Ectodermal cell (in vitro differentiated cells): ENCODE measurements around the gene ABHD5.

ENCODE experiments used
- H3K27ac ChIP-seq: 2 replicates; pipeline ENCODE4 v1.7.0; 2013; ENCODE audit warnings: mild to moderate bottlenecking, low read depth, low read length; ENCODE audit not compliant: insufficient read depth, poor library complexity, severe bottlenecking
- H3K27me3 ChIP-seq: 2 replicates; pipeline ENCODE4 v1.7.0; 2013; ENCODE audit warnings: mild to moderate bottlenecking, low read length; ENCODE audit not compliant: insufficient read depth, control insufficient read depth, poor library complexity, severe bottlenecking
- H3K36me3 ChIP-seq: one replicate; pipeline ENCODE4 v1.7.0; 2013; ENCODE audit warnings: low read length; ENCODE audit not compliant: control insufficient read depth, insufficient read depth
- H3K4me1 ChIP-seq: one replicate; pipeline ENCODE4 v1.7.0; 2013; ENCODE audit warnings: low read length; ENCODE audit not compliant: control insufficient read depth, insufficient read depth
- H3K4me3 ChIP-seq: 2 replicates; pipeline ENCODE4 v1.7.0; 2013; ENCODE audit warnings: low read depth, low read length, control low read depth; ENCODE audit not compliant: insufficient read depth
- H3K9me3 ChIP-seq: 2 replicates; pipeline ENCODE4 v1.7.0; 2013; ENCODE audit warnings: mild to moderate bottlenecking, low read length, moderate library complexity; ENCODE audit not compliant: control insufficient read depth
- WGBS, 2 experiments: methylation state at CpG; one replicate each; pipeline ENCODE4 v1.1.7; 2013; ENCODE audit warnings: missing lambda C conversion rate in 2 of 2; 5-methylcytosine and 5-hydroxymethylcytosine counted together

Gene ABHD5

GRCh38 chr3:43709022-43709421 lies 18.3 kb downstream of the ABHD5 start:
- 80% methylated on average over 1 of the region's 1 CpG; no CpG with 5 or more reads in 1 of the 2 experiments for WGBS, 2 experiments
- H3K36me3 ChIP-seq = no peaks in the 10 kb centered on the region
- no peaks in the 10 kb centered on the region for H3K4me1 ChIP-seq
- no peak overlapping the region for H3K27ac ChIP-seq
- H3K9me3 ChIP-seq = no peaks in the 10 kb centered on the region
- H3K27me3 ChIP-seq = no peaks in the 10 kb centered on the region
- H3K4me3 ChIP-seq = no peak overlapping the region

GRCh38 chr3:43710607-43711006 lies 19.9 kb downstream of the ABHD5 start:
- Histone ChIP-seq H3K4me3 (no peak overlapping the region), H3K4me1 (no peaks in the 10 kb centered on the region), H3K27me3 (no peaks in the 10 kb centered on the region), H3K27ac (no peak overlapping the region), H3K9me3 (no peaks in the 10 kb centered on the region), H3K36me3 (no peaks in the 10 kb centered on the region)

GRCh38 chr3:43718296-43718695 lies 27.6 kb downstream of the ABHD5 start:
- H3K4me1 ChIP-seq = no peaks in the 10 kb centered on the region
- no peak overlapping the region for H3K27ac ChIP-seq
- H3K27me3 ChIP-seq = no peaks in the 10 kb centered on the region
- 93 to 100% methylated on average over 1 of the region's 2 CpGs for WGBS, 2 experiments
- no peaks in the 10 kb centered on the region for H3K36me3 ChIP-seq
- H3K9me3 ChIP-seq = no peaks in the 10 kb centered on the region
- H3K4me3 ChIP-seq = no peak overlapping the region

GRCh38 chr3:43723121-43723734 lies 32.5 kb downstream of the ABHD5 start:
- Histone ChIP-seq H3K9me3 (no peaks in the 10 kb centered on the region), H3K27ac (no peak overlapping the region), H3K4me3 (no peak overlapping the region), H3K27me3 (no peaks in the 10 kb centered on the region), H3K4me1 (peaks cover 4% of the 10 kb centered on the region), H3K36me3 (no peaks in the 10 kb centered on the region)
- 82 to 96% methylated on average over 2 to 3 of the region's 3 CpGs for WGBS, 2 experiments

GRCh38 chr3:43726521-43726920 lies 35.8 kb downstream of the ABHD5 start:
- H3K27ac ChIP-seq = no peak overlapping the region
- no peaks in the 10 kb centered on the region for H3K27me3 ChIP-seq
- 95 to 99% methylated on average over 3 to 4 of the region's 4 CpGs for WGBS, 2 experiments
- no peak overlapping the region for H3K4me3 ChIP-seq
- H3K4me1 ChIP-seq = peaks cover 6% of the 10 kb centered on the region
- no peaks in the 10 kb centered on the region for H3K9me3 ChIP-seq
- H3K36me3 ChIP-seq = no peaks in the 10 kb centered on the region

DNA sequence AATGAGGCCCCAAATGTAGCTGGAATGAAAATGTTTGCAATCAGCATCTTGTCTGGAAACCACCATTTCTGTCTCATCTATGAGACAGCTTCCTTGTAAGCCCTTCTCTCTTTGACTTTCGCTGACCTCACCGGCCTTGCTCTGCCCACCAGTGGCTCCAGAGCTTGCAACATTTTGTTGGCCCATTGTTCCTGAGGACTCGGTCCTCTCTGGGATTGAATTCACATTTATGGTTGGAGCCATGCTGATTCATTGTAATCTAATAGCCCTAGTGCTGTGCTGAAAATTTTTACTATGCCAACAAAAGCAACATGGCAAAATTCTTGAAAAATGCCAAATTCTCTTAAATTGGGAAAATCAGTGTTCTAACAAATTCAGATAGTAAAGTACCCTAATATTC lies 37.2 kb downstream of the ABHD5 start:
- Histone ChIP-seq H3K27ac (no peak overlapping the region), H3K9me3 (no peaks in the 10 kb centered on the region), H3K27me3 (no peaks in the 10 kb centered on the region), H3K36me3 (no peaks in the 10 kb centered on the region), H3K4me3 (no peak overlapping the region), H3K4me1 (peaks cover 6% of the 10 kb centered on the region)
- WGBS, 2 experiments = 75 to 88% methylated on average over 3 of the region's 3 CpGs

DNA sequence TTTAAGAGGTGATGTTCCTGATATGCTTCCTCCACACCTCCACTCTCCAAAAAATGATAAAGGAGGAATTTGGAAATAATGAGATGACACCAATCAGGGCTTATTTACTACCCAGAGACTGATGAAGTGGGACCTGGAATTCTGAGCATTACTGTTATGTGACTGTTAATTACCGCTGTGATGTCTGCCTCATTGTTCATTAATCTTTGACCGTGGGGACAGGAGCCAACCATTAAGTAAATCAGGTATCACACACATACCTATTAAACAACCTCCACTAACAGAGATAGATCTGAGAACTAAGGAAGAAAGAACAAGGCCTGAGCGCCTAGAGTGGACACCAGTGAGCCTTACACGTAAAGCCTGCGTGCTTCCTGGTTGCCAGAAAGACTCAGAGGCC lies 37.7 kb downstream of the ABHD5 start:
- WGBS, 2 experiments = 85 to 89% methylated on average over 5 of the region's 5 CpGs
- H3K36me3 ChIP-seq = no peaks in the 10 kb centered on the region

GRCh38 chr3:43728947-43729346 lies 38.2 kb downstream of the ABHD5 start:
- Histone ChIP-seq H3K4me3 (no peak overlapping the region), H3K27ac (no peak overlapping the region), H3K4me1 (peaks cover 6% of the 10 kb centered on the region), H3K9me3 (no peaks in the 10 kb centered on the region), H3K36me3 (no peaks in the 10 kb centered on the region), H3K27me3 (no peaks in the 10 kb centered on the region)
- WGBS, 2 experiments = 94 to 96% methylated on average over 5 of the region's 5 CpGs

More for the DNA sequence above, 37.7 kb downstream of the ABHD5 start:
- peaks cover 6% of the 10 kb centered on the region for H3K4me1 ChIP-seq
- no peaks in the 10 kb centered on the region for H3K27me3 ChIP-seq
- no peaks in the 10 kb centered on the region for H3K9me3 ChIP-seq
- no peak overlapping the region for H3K27ac ChIP-seq
- H3K4me3 ChIP-seq = no peak overlapping the region

DNA sequence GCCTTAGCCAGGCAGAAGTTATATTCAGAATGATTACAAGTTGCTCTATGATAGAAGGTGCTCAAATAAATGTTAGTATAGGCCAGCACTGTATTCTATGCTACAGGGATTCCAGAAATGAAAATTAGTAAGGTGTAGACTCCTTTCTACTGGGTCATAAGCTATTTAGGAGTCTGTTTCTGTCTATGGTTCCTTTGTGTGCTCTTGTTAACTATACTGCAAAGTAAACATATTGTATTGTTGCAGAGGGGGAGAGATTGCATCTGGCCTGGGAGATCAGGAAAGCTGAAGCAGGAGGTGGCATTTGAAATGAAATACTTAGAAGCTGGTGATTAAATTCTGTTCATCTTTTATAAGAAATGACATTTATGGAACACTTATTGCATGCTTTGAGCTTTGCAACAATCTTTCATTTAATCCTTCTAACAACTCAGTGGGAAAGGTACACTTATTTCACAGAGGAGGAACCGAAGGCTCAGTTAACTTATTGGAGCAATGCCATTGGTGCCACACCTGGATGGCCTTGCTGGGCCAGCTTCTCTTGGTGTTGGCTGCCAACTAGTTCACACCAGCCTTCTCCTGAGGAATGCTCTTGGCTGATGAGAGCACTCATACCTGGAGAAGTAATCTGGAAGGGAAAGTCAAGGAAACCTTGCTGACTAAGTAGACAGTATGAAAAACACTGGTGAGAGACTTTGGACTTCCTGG lies 39.1 kb downstream of the ABHD5 start:
- Histone ChIP-seq H3K4me1 (peaks cover 6% of the 10 kb centered on the region), H3K36me3 (no peaks in the 10 kb centered on the region), H3K27ac (no peak overlapping the region), H3K4me3 (no peak overlapping the region), H3K27me3 (no peaks in the 10 kb centered on the region), H3K9me3 (no peaks in the 10 kb centered on the region)
- WGBS, 2 experiments = 93 to 97% methylated on average over 1 of the region's 1 CpG

DNA sequence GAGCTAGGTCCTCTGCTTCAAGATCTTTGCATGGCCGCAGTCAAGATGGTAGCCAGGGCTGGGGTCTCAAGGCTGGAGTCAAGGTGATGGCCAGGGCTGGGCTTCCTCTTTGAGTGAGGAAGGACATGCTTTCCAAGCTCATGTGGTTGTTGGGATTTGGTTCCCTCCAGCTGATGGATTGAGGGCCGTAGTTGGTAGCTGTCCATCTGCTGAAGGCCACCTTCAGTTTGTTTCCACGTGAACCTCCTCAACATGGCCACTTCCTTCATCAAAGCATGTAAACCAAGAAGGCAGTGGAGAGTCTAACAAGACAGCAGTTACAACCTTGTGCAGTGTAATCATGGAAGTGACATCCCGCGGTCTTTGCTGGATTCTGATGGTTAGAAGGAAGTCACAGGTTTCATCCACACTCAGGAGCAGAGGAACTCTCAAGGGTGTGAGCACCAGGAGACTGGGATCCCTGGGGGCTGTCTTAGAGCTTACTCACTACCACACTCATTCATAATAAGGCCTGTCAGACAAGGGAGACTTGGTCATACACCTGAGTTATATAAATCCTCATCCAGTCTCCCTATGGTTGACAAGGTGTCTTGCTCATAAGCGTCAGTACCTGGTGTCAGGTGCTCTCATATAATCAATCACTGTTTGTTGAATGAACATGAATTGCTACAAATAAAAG lies 42.1 kb downstream of the ABHD5 start:
- Histone ChIP-seq H3K27ac (no peak overlapping the region), H3K9me3 (no peaks in the 10 kb centered on the region), H3K27me3 (no peaks in the 10 kb centered on the region), H3K4me1 (peaks cover 6% of the 10 kb centered on the region), H3K36me3 (no peaks in the 10 kb centered on the region), H3K4me3 (no peak overlapping the region)
- 90% methylated on average over 6 of the region's 6 CpGs for WGBS, 2 experiments
